ENCODE data around the gene RSPH3.
"Not testable (repeated sequence)": the region's sequence is repeated elsewhere in the genome, so short reads cannot be mapped to it uniquely, and the experiment has no call there.

Gene RSPH3

GRCh38 chr6:159005436-159005835 is 5.4 kb upstream of the RSPH3 start:
- H3K4me1 Mint-ChIP-seq, result peaks cover 28% of the 10 kb centered on the region
- H3K4me3 Mint-ChIP-seq, result no peak overlapping the region
- ATAC-seq (no peak), DNase-seq (no peak)
- H3K27ac Mint-ChIP-seq, result no peak overlapping the region
- H3K9me3 Mint-ChIP-seq, result no peaks in the 10 kb centered on the region
- H3K27me3 Mint-ChIP-seq, result no peaks in the 10 kb centered on the region

GRCh38 chr6:159004592-159004991 is 4.6 kb upstream of the RSPH3 start:
- no peak overlapping the region for H3K4me3 Mint-ChIP-seq
- no peaks in the 10 kb centered on the region for H3K27me3 Mint-ChIP-seq
- H3K9me3 Mint-ChIP-seq, result no peaks in the 10 kb centered on the region
- ATAC-seq, result no peak
- H3K27ac Mint-ChIP-seq, result no peak overlapping the region
- H3K4me1 Mint-ChIP-seq, result peaks cover 20% of the 10 kb centered on the region
- DNase-seq, result no peak

- H3K27me3 Mint-ChIP-seq, result no peaks in the 10 kb centered on the region
- no peak overlapping the region for H3K4me3 Mint-ChIP-seq
- H3K9me3 Mint-ChIP-seq, result no peaks in the 10 kb centered on the region
- no peak overlapping the region for H3K27ac Mint-ChIP-seq
- DNase-seq (no peak), ATAC-seq (no peak)
- H3K4me1 Mint-ChIP-seq, result peaks cover 32% of the 10 kb centered on the region
Observed at GRCh38 chr6:159002432-159003155, 2.6 kb upstream of the RSPH3 start.

- H3K27me3 Mint-ChIP-seq, result no peaks in the 10 kb centered on the region
- no peaks in the 10 kb centered on the region for H3K9me3 Mint-ChIP-seq
Observed at GRCh38 chr6:158999154-158999665, 792 bp downstream of the RSPH3 start.

GRCh38 chr6:158996856-158997255 is 3.1 kb downstream of the RSPH3 start:
- Mint-ChIP-seq H3K4me3 (no peak overlapping the region), H3K9me3 (no peaks in the 10 kb centered on the region), H3K4me1 (peaks cover 59% of the 10 kb centered on the region), H3K27ac (no peak overlapping the region), H3K27me3 (no peaks in the 10 kb centered on the region)
- DNase-seq, result no peak
- ATAC-seq, result no peak

More at GRCh38 chr6:158999154-158999665, 792 bp downstream of the RSPH3 start:
- peak overlapping the region; percentile 93 to 96 for H3K4me3 Mint-ChIP-seq
- H3K27ac Mint-ChIP-seq, result peak overlapping the region; percentile 36 to 94
- DNase-seq, result no peak
- peak; percentile 61 for ATAC-seq
- peaks cover 57% of the 10 kb centered on the region for H3K4me1 Mint-ChIP-seq

GRCh38 chr6:158993639-158994038 is 6.4 kb downstream of the RSPH3 start:
- no peaks in the 10 kb centered on the region for H3K27me3 Mint-ChIP-seq
- H3K27ac Mint-ChIP-seq, result peak overlapping the region in 1 of 2 donors; percentile 27
- H3K4me1 Mint-ChIP-seq, result peaks cover 56% of the 10 kb centered on the region
- DNase-seq (no peak), ATAC-seq (no peak)
- peaks cover 0 to 6% of the 10 kb centered on the region in 2 donors for H3K9me3 Mint-ChIP-seq
- peak overlapping the region in 1 of 2 donors; percentile 3 for H3K4me3 Mint-ChIP-seq

- Mint-ChIP-seq H3K27me3 (no peaks in the 10 kb centered on the region), H3K4me1 (peaks cover 59% of the 10 kb centered on the region), H3K27ac (peak overlapping the region; percentile 63 to 90), H3K9me3 (peaks cover 0 to 12% of the 10 kb centered on the region in 2 donors), H3K4me3 (no peak overlapping the region)
- peak; percentile 19 to 52 for DNase-seq
- peak; percentile 82 for ATAC-seq
Observed at GRCh38 chr6:158991017-158991723, 8.8 kb downstream of the RSPH3 start.

GRCh38 chr6:158989711-158990110 is 10.3 kb downstream of the RSPH3 start:
- ATAC-seq, H3K4me3 Mint-ChIP-seq: not testable (repeated sequence)

GRCh38 chr6:158988477-158988876 is 11.5 kb downstream of the RSPH3 start:
- ATAC-seq (no peak), DNase-seq (no peak)
- Mint-ChIP-seq H3K27me3 (no peaks in the 10 kb centered on the region), H3K9me3 (peaks cover 0 to 12% of the 10 kb centered on the region in 2 donors), H3K4me3 (no peak overlapping the region), H3K27ac (no peak overlapping the region), H3K4me1 (peaks cover 40% of the 10 kb centered on the region)

More at GRCh38 chr6:158989711-158990110, 10.3 kb downstream of the RSPH3 start:
- not testable (repeated sequence) for DNase-seq, H3K27ac Mint-ChIP-seq, H3K27me3 Mint-ChIP-seq
- Mint-ChIP-seq H3K4me1 (peaks cover 44% of the 10 kb centered on the region), H3K9me3 (peaks cover 0 to 12% of the 10 kb centered on the region in 2 donors)

GRCh38 chr6:158987657-158988056 is 12.3 kb downstream of the RSPH3 start:
- ATAC-seq, result peak; percentile 83
- DNase-seq, result no peak
- peaks cover 0 to 12% of the 10 kb centered on the region in 2 donors for H3K9me3 Mint-ChIP-seq
- H3K4me1 Mint-ChIP-seq, result peaks cover 37% of the 10 kb centered on the region
- H3K4me3 Mint-ChIP-seq, result no peak overlapping the region
- H3K27me3 Mint-ChIP-seq, result no peaks in the 10 kb centered on the region
- H3K27ac Mint-ChIP-seq, result no peak overlapping the region

GRCh38 chr6:158978757-158979156 is 21.2 kb downstream of the RSPH3 start:
- Mint-ChIP-seq H3K9me3 (no peaks in the 10 kb centered on the region), H3K4me1 (no peaks in the 10 kb centered on the region), H3K27ac (no peak overlapping the region), H3K4me3 (no peak overlapping the region), H3K27me3 (no peaks in the 10 kb centered on the region)
- ATAC-seq (no peak), DNase-seq (no peak)

- ATAC-seq, result no peak
- Mint-ChIP-seq H3K4me3 (no peak overlapping the region), H3K9me3 (no peaks in the 10 kb centered on the region), H3K27ac (no peak overlapping the region), H3K4me1 (no peaks in the 10 kb centered on the region), H3K27me3 (no peaks in the 10 kb centered on the region)
- DNase-seq, result no peak
Observed at GRCh38 chr6:158977382-158977781, 22.6 kb downstream of the RSPH3 start.

GRCh38 chr6:158972241-158973233 is 27.5 kb downstream of the RSPH3 start:
- no peak for DNase-seq
- H3K27me3 Mint-ChIP-seq, result no peaks in the 10 kb centered on the region
- peaks cover 11 to 12% of the 10 kb centered on the region in 2 donors for H3K9me3 Mint-ChIP-seq
- no peak overlapping the region for H3K4me3 Mint-ChIP-seq
- H3K4me1 Mint-ChIP-seq, result no peaks in the 10 kb centered on the region
- ATAC-seq, result no peak
- no peak overlapping the region for H3K27ac Mint-ChIP-seq

- Mint-ChIP-seq H3K27ac (no peak overlapping the region), H3K27me3 (no peaks in the 10 kb centered on the region), H3K9me3 (peaks cover 21 to 22% of the 10 kb centered on the region in 2 donors), H3K4me3 (no peak overlapping the region), H3K4me1 (no peaks in the 10 kb centered on the region)
- ATAC-seq, result no peak
- no peak for DNase-seq
Observed at GRCh38 chr6:158970640-158971275, 29.2 kb downstream of the RSPH3 start.

- no peak overlapping the region for H3K4me3 Mint-ChIP-seq
- ATAC-seq (no peak), DNase-seq (no peak)
- H3K27ac Mint-ChIP-seq, result no peak overlapping the region
- peaks cover 21 to 22% of the 10 kb centered on the region in 2 donors for H3K9me3 Mint-ChIP-seq
- no peaks in the 10 kb centered on the region for H3K27me3 Mint-ChIP-seq
- no peaks in the 10 kb centered on the region for H3K4me1 Mint-ChIP-seq
Observed at GRCh38 chr6:158969148-158969547, 30.9 kb downstream of the RSPH3 start.

Measured in stimulated activated naive CD8-positive, alpha-beta T cell treated with anti-CD3 and anti-CD28 coated beads, Interleukin-15, amount 100 ng/mL, for 72 hours (primary cell).